ENCODE data around the gene TNPO3.
"Not testable (repeated sequence)": the region's sequence is repeated elsewhere in the genome, so short reads cannot be mapped to it uniquely, and the experiment has no call there.

TNPO3 gene

DNA sequence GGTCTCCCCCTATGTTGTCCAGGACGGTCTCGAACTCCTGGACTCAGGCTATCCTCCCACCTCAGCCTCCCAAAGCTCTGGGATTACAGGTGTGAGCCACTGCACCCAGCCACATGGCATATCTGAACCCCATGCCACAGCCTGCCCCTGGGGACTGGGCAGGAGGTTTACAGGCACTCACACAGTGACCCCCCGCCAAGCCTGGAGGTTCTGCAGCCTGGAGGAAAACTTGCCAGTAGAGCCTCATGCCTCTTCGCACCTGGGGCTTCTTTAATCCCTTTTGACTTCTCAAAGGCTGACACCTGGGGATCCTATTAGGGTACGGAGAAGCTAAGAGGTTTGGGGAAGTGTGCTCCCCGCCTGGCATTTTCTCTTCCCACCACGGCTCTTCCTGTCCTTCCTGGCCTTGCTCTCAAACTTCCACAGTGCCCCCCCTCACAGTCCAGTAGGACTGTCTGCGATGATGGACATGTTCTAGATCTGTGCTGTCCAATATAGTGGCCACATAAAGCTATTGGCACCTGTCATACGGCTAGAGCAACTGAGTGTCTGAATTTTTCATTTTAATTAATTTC lies 133.0 kb downstream of the TNPO3 start:
- DNase-seq (ENCODE audit: low read depth, low spot score), result no peak

DNA sequence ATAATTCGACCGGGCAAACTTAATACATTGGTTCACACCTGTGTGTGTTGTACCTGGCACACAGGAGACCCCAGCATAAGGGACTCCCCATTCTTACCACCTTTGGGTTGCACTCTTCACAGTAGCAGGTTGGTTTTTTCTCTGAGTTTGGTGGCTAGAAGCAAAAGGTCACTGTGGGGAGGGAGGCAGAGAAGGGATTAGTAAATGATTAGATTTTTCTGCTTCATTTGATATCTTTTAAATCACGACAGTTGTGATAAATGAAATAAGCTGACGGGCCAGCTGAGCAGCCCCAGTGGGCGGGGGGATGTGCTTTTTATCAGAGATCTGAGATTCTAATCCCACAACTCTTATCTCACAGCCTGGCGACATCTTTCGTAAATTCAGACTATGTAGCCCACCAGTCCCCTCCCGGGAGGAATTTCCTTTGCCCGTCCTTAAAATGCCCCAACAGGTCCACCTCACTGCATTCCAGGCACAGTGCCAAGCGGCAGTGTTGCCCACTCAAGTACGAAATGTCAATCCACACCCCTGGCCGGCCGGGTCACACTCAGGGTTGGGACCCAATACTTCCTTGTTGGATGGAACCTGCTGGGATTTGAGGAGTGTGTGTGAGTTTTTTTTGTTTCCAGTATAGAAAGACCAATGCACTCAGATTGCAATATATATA lies 133.9 kb downstream of the TNPO3 start:
- no peak for DNase-seq (ENCODE audit: low read depth, low spot score)

DNA sequence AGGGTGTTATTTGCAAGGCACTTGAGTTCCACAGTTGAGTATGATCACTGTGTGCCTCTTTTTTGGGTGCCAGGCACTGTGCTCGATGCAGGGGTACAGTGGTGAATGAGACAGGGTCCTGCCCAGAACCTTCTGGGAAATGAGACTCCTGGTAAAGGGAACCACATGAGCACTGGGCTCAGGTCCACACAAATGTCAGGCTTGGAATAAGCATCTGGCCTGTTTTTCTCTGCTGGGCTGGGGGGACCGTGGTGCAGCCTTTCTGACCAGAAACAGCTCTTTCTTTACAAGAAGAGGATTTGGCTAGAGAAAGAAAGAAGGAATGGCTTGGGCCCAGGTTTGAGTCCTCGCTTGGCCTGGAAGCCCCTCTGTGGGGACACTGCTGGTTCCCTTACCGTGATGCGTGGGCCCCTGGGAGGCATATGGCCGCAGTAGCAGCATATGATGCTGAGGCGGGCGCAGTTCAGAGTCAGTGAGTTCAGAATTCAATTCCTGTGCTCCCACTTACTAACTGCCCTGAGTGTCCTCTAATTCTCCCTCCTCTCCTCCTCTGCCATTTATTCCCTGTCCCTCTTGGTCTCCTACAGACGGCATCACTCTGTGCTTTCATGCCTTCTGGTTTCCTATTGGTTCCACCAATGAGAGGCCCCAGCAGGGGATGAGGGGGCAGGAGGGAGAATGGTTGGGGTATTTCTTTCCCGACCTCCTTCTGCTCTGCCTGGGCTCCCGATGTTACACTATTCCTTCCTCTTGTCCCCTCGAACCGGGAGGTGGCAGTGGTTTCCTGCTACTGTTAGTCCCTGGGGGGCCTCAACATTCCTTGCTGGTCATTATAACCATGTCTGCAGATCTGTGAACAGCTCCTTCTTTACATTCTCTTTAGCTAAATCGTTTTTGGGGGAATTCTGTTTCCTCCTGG lies 134.8 kb downstream of the TNPO3 start:
- no peak for DNase-seq (ENCODE audit: low read depth, low spot score)

- no peak for DNase-seq (ENCODE audit: low read depth, low spot score)
Measured at GRCh38 chr7:128919241-128919640, 135.7 kb downstream of the TNPO3 start.

- DNase-seq (ENCODE audit: low read depth, low spot score), result no peak
Measured at GRCh38 chr7:128918016-128918665, 136.8 kb downstream of the TNPO3 start.

- DNase-seq (ENCODE audit: low read depth, low spot score), result no peak
Measured at GRCh38 chr7:128917122-128917521, 137.8 kb downstream of the TNPO3 start.

- DNase-seq (ENCODE audit: low read depth, low spot score), result no peak
Measured at GRCh38 chr7:128916643-128916915, 138.3 kb downstream of the TNPO3 start.

DNA sequence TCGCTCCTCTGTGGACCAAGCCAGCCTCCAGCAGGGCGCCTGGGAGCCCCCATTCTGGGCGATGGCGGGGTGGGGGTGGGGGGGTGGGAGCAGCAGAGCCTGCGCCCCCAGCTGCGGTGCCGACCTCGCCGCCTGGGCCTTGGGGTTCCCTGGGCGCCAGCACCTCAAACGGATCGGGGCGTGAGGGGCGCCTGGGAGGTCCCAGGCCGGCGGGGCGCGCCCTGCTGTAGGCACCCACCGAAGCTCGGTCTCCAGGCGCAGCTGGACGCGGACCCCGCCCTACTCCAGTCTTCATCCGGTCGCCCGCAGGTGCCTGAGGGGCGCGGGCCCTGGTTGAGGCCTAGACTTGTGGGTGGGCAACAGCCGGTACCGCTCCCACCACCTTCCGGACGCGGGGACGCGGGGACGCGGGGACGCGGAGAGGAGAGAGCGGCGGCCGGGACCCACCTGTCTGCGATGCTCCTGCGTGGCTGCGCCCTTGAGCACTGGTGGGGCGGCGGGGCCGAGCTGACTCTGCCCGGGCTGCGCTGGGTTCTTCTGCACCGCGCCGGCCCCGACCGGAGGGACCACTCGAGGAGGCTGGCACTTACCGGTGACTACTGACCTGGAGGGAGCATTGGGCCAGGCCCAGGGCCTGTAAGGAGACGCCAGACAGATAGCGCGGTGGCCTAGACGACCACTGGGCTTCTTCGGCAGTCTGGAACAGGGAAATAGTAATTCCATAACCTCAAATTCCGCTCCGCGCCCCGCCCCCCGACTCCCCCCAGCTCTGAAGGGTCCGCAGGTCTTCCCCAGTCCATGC lies 138.9 kb downstream of the TNPO3 start:
- no peak for DNase-seq (ENCODE audit: low read depth, low spot score)

GRCh38 chr7:128915271-128915819 lies 139.6 kb downstream of the TNPO3 start:
- no peak for DNase-seq (ENCODE audit: low read depth, low spot score)

GRCh38 chr7:128914566-128915151 lies 140.3 kb downstream of the TNPO3 start:
- DNase-seq (ENCODE audit: low read depth, low spot score), result no peak

- DNase-seq (ENCODE audit: low read depth, low spot score), result no peak
Measured at GRCh38 chr7:128913870-128914565, 140.9 kb downstream of the TNPO3 start.

- DNase-seq (ENCODE audit: low read depth, low spot score), result not testable (repeated sequence)
Measured at GRCh38 chr7:128912709-128913495, 142.0 kb downstream of the TNPO3 start.

DNA sequence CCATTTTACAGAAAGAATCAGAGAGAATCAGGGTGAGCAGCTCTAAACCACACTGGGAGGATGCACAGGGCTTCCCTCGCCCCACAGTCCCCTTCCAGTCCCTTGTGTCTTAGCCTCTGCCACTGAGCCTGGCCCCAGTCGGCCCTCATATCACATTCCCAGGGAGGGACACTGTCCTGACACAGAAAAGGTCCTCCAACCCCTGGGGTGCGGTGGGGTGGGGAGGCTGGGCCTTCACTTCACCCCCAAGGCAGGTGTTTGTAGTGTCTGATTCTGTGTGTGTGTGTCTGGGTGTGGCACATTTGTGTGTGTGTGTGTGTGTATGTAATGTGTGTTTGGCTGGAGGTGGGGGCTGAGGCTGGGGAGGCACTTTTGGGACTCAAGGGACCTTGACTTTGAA lies 142.6 kb downstream of the TNPO3 start:
- no peak for DNase-seq (ENCODE audit: low read depth, low spot score)

GRCh38 chr7:128911423-128912031 lies 143.4 kb downstream of the TNPO3 start:
- DNase-seq (ENCODE audit: low read depth, low spot score), result no peak

GRCh38 chr7:128910569-128910945 lies 144.4 kb downstream of the TNPO3 start, which contains the start of gene KCP:
Gene KCP (minus strand): TSS chr7:128910709. CDS start chr7:128910676, 33 bp downstream.
- DNase-seq (ENCODE audit: low read depth, low spot score), result no peak

DNA sequence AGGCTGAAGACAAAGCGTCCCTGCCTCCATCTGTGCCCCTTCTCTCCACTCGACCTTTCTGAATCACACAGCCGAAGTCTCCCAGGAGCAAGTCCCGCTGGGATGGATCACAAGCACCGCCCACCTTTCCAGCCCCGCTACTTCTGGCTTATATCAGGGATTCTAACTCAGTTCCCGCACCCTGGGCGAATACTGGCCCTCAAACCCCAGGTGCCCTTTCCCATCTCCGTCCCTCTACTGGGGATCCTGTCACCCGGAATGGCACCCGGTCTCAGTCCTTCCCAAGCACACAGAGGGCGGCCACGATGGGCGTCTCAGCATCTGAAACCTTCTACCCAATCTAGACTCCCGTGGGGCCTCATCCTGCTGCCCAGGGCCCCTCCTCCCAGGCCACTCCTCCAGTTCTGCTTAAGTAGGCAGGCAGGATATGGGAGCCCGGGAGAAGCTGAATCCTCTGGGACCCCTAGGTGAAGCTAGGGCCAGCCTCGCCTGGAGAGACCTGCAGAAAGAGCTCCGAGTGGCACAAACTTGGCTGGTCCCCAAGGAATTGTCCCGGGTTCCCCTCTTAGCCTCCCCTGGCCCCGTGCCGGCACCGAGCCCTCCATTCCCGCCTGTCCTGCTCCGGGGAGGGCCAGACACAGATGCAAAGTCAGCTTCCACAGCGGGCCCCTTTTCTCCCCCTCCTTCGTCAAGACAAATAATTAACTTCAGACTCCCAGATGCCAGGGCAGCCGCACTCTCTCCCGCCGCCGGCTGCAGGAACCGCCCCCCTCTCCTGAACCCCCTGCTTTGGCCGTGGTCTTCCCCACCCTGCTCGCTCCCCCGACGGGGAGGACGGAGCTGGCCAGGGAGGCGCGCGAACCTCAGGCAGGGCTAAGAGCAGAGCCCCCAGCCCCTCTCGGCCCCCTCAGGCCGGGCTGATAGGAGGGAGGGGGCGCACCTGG lies 145.0 kb downstream of the TNPO3 start:
- DNase-seq (ENCODE audit: low read depth, low spot score), result no peak

DNA sequence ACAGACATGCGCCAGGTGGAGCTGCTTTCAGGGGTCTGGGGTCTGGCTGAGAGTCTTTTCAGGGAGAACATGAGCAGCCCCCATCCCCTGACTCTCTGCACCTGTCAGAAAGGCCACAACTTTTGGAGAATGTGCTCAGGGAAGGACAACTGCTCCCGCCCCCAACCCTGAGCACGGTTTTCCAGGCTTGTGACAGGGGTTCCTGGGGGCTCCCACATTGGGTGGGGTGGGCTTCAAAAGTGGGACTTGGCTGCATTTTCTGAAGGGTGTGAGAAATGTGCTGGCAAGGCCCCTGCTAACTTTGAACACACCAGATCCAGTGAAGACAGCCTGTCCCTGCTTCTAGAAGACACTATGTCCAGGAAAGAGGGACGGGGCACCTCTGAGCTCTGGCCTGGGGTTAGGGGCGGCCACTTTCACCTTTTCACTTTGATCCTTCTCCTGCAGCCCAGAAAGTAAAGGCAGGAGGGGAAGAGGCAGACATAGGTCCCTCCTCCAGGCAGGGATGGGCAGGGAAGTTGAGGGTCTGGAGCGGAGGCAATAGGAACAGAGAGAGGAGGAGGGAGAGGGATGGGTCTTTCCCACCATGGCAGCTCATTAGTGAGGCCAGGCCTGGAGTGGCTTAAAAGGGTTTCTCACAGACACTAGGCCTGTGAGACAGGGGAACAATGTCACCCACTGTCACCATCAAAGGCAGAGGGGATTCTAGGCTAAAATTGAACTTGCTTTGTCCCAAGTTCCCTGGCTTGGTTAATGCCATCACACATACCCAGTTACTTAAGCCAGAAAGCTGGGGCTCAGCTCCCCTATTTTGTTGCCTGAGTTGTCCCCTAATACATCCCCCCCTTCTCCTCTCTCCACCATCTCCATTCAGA lies 145.9 kb downstream of the TNPO3 start:
- DNase-seq (ENCODE audit: low read depth, low spot score), result no peak
